ENCODE results near the gene BAIAP2L2.
"Not testable (repeated sequence)": the region's sequence is repeated elsewhere in the genome, so short reads cannot be mapped to it uniquely, and the experiment has no call there.

The BAIAP2L2 gene

DNA sequence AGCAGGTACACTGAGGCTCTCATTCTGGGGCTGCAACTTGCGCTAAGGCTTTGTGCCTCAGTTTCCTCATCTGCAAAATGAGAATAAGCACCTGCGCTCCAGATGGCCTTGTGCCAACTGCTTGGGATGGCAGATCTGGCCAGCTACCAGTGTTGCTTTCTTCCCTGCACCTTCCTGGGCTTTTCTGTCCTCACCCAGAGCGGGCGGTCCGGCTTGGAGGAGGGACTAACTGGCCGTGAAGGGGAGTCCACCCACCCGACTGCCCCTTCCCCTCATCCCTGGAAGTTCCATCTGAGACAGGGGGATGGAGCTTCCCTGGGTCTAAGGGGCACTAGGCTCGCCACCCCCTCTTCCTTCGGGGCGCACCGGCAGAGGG, 30.0 kb downstream of the BAIAP2L2 start:
- no peak for DNase-seq

DNA sequence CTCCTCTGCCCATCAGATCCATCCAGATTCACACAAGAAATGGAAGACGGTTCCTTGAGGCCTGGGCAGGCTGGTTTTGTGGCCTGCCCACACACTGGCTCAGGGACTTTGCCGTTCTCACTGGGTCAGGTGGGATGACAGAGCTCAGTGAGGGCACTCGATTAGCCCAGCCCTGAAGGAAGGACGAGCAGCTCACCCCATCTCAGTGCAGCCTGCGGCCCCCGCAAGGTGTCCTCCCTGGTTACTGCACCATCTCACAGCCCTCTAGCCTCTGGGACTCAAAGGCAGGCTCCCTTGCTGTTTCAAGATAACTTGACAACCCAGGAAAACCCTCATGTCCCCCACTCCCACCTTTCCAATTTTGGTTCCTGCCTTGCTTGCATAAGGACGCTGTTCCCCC, 30.7 kb downstream of the BAIAP2L2 start:
- no peak for DNase-seq

GRCh38 chr22:38079208-38079607, 31.3 kb downstream of the BAIAP2L2 start:
- not testable (repeated sequence) for DNase-seq

- DNase-seq = no peak
These were observed 32.2 kb downstream of the BAIAP2L2 start for GRCh38 chr22:38078046-38078840.

DNA sequence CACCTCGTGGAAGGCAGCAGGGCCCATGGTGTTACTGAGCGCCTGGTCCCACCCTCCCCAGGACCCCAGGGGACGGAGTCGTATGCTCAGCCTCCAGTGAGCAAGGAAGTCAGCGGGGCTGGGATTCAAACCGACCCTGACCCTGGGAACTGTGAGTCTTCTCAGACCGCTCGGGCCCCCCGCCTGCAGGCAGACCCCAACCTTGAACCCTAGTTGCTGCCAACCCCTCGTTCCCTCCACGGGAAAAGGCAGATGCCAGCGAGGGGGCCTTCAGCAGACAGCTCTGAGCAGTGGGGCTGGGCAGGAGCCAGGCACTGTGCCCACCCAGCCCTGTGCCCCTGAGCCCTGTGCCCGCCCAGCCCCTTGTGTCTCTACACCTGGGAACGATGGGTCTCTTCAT, 32.9 kb downstream of the BAIAP2L2 start:
- DNase-seq = no peak

GRCh38 chr22:38077096-38077495, 33.4 kb downstream of the BAIAP2L2 start:
- no peak for DNase-seq

- no peak for DNase-seq
These were observed 34.5 kb downstream of the BAIAP2L2 start for GRCh38 chr22:38075961-38076360.

DNA sequence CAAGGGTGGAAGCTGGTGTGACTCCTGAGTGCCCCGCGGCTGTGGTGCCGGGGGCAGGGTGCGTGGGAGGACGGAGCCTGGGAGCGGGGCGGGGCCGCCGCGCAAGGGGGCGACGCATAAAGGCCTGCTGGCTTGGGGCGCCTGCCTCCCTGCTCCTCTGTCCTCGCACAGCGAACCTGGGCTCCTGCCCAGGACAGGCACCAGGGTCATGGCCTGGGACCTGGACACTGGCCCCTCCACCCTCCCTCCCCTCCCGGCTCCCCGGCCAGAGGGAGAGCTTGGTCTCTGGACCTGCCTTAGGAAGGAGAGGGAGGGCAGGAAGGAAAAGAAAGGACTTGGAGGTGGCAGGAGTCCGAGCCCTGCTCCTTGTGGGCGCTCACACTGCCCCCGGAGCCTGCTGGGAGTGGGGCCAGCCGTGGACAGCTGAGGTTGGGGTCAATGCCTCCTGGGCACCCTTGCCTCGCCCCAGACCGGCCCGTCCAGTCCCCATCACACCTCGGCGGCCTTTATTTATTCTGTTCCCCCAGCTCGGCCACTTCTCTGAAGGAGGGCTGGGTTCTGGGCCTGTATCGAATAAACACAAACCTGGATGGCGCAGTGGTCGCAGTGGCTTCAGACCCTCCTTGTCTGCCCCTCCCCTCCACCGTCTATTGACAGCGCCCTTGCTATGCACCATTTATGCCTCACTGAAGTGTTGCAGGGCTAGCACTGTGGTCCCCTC, 35.2 kb downstream of the BAIAP2L2 start:
- no peak for DNase-seq

DNA sequence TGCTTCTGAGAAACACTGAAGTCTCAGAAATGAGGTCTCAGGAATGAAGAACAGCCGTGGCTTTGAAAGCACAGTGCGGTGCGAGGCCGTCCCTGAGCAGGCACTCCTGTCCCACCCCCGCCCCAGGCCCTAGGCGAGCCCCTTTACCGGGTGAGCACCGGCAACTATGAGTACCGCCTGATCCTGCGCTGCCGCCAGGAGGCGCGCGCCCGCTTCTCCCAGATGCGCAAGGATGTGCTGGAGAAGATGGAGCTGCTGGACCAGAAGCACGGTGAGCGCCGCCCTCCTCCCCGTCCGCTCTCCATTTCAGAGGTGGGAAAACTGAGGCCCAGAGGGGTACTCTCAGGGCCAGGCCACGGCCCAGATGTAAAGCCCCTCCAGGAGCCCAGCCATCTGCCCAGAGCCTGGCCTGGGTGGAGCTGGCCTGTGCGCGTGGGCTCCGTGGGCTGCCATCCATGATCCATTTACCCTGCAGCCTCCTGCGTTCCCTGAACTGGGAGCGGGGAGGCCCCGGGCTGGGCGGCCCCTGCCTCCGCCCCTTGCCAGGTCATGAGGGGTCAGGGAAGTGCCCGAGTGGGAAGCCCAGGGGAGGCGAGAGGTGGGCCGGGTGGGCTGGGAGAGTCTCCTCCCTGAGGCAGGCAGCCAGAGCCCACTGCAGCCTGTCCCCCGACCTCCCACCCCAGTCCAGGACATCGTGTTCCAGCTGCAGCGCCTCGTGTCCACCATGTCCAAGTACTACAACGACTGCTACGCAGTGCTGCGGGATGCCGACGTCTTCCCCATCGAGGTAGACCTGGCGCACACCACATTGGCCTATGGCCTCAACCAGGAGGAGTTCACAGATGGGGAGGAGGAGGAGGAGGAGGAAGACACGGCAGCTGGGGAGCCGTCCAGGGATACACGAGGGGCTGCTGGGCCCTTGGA, 36.0 kb downstream of the BAIAP2L2 start:
- DNase-seq = no peak

- DNase-seq = no peak
These were observed 37.0 kb downstream of the BAIAP2L2 start for GRCh38 chr22:38073150-38074130.

- no peak for DNase-seq
These were observed 37.9 kb downstream of the BAIAP2L2 start for GRCh38 chr22:38072322-38073149.

DNA sequence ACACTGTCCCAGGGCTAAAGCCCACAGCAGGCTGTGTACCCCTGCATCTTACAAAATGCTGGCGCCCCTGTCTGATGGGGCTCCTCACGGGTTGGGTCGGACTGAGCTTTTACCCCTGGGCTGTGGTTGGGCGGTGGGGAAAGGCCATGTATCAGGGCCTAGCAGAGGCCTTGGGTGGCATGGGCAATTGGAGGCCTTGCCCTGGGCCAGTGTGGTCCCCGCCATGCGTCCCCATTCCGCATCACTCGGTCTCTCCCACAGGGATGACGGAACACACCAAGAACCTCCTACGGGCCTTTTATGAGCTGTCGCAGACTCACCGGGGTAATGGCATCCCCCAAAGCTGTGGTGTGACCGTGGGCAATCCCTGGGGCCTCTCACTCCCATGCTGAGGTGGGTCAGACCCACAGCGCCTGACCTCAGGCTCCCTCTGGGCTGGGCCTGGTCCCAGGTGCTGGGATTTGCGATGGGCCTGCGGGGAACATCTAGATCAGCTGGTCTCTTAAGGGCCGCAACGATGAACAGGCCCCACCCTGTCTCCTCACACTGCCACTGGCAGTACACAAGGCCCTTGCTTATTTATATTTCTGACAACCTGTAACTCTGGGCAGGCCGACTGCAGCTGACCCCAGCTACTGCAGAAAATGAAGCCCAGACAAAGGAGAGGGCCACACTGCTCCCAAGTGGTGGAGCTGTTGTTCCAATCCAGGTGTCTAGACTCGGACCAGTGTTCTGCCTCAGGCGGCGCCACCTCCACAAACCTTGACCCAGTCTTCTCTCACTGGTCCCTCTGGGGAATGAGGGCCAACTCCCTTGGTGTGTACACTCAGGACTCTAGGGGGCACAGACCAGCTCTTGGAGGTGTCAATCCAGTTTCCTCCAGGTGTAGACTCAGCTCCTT, 38.8 kb downstream of the BAIAP2L2 start:
- DNase-seq = no peak

DNA sequence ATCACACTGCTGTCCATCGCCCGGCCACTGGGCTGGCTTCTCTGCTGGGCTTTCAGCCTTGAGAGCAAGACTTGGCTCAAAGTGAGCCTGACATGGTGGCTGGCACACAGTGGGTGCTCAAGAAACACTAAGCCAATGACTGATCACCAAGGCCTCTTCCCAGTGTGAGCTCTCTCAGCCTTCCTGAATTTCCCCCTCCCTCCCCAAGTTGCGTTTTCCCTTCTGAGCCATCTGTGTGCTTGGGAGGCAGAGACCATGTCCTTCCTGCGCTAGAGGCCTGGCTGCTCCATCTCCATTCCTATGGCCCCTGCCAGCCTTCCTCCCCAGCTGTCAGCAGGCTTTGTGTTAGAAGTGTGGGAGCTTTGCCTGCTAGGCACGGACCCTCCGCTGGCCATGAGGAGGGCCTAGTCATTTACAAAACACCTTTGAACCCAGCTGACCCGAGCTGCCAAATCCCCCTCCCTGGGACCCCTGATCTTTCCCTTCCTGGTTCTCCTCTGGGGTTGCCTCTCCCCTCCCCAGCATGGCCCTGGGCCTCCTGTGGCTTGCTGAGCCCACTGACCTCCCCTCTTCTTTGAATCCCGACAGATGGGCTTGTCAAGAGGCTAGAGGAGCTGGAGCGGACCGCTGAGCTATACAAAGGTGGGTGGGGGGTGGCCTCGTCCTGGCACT, 40.1 kb downstream of the BAIAP2L2 start:
- no peak for DNase-seq

GRCh38 chr22:38069372-38070249, 40.9 kb downstream of the BAIAP2L2 start:
- no peak for DNase-seq

- no peak for DNase-seq
These were observed 41.7 kb downstream of the BAIAP2L2 start for GRCh38 chr22:38068641-38069371.

DNA sequence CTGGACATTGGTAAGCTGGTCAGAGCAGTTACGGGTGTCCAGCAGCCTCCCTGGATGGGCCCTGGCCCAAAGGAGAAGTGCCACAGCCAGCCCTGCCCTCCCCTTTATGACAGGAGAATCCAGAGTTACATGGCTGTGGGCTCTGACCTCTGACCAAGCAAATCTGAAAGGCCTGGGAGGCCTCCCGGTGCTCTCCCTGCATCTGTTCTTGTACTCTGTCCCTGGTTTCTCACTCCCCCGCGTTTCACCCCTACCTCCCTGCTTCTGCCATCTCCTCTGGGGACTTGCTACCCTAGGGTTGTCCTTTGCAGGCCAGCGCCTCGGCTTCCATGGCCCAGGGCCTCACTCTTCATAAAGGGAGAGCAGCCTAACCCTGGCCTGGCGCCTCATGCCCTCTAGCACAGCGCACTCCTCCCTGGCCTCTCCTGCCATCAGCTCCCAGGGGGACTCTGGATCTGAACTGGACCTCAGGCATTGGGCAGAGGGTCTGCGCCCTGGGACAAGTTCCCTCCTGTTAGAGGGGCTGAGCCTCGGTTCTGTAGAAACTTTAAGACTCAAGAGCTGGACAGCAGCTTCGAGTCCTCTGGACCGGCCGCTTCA, 42.6 kb downstream of the BAIAP2L2 start:
- no peak for DNase-seq

GRCh38 chr22:38067028-38067415, 43.5 kb downstream of the BAIAP2L2 start:
- no peak for DNase-seq

All from suppressor macrophage treated with lipopolysaccharide for 4 hours (primary cell).